SK-N-SH (cell line): Measurements from ENCODE around the gene RCCD1.

Experiments
- FOXJ3 ChIP-seq: sonication (generic); formaldehyde crosslinking; IDR thresholded peaks from 2 replicates; pipeline ENCODE4 v1.5.1; 2020; ENCODE audit warnings: mild to moderate bottlenecking, missing genetic modification reagents
- POLR2AphosphoS5 ChIP-seq: IDR thresholded peaks from 2 replicates; pipeline ENCODE4 v1.6.1; 2012; ENCODE audit warnings: low read depth, low read length
- RAD21 ChIP-seq: IDR thresholded peaks from 2 replicates; pipeline ENCODE4 v1.6.1; 2012; ENCODE audit warnings: mild to moderate bottlenecking, low read length
- TF ChIP-seq, protein P1 (sequence below): fragments of 200-600 bp; sonication (generic); IDR thresholded peaks from 2 replicates; pipeline ENCODE4 v1.6.1; 2017; ENCODE audit warnings: antibody characterized with exemption, mild to moderate bottlenecking, moderate library complexity

DNA sequence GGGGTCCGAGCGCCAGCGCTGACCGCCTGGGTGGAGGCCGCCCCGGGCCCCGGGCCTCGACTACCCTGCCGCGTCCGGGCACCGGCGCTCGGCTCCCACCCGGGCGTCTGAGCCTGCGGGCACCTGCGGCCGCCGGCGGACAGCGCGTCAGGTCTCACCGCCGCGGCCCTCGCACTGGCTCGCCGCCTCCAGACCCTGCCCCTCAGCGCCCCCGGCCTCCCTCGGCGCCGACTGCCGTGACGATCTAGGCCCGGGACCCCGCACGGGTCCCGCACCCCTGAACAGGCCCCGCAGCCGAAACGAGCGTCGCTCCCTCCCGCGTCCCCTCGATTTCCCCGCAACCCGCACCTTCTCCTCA is 39.4 kb downstream of the RCCD1 start:
- TF ChIP-seq, protein P1, sequence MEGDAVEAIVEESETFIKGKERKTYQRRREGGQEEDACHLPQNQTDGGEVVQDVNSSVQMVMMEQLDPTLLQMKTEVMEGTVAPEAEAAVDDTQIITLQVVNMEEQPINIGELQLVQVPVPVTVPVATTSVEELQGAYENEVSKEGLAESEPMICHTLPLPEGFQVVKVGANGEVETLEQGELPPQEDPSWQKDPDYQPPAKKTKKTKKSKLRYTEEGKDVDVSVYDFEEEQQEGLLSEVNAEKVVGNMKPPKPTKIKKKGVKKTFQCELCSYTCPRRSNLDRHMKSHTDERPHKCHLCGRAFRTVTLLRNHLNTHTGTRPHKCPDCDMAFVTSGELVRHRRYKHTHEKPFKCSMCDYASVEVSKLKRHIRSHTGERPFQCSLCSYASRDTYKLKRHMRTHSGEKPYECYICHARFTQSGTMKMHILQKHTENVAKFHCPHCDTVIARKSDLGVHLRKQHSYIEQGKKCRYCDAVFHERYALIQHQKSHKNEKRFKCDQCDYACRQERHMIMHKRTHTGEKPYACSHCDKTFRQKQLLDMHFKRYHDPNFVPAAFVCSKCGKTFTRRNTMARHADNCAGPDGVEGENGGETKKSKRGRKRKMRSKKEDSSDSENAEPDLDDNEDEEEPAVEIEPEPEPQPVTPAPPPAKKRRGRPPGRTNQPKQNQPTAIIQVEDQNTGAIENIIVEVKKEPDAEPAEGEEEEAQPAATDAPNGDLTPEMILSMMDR: no peak
- TF ChIP-seq RAD21: no peak
- TF ChIP-seq POLR2AphosphoS5: no peak
- no peak for TF ChIP-seq FOXJ3 (CRISPR knock-in tag)
